ENCODE measurements around the gene CANT1.
"Not testable (repeated sequence)": the region's sequence is repeated elsewhere in the genome, so short reads cannot be mapped to it uniquely, and the experiment has no call there.

Gene CANT1

DNA sequence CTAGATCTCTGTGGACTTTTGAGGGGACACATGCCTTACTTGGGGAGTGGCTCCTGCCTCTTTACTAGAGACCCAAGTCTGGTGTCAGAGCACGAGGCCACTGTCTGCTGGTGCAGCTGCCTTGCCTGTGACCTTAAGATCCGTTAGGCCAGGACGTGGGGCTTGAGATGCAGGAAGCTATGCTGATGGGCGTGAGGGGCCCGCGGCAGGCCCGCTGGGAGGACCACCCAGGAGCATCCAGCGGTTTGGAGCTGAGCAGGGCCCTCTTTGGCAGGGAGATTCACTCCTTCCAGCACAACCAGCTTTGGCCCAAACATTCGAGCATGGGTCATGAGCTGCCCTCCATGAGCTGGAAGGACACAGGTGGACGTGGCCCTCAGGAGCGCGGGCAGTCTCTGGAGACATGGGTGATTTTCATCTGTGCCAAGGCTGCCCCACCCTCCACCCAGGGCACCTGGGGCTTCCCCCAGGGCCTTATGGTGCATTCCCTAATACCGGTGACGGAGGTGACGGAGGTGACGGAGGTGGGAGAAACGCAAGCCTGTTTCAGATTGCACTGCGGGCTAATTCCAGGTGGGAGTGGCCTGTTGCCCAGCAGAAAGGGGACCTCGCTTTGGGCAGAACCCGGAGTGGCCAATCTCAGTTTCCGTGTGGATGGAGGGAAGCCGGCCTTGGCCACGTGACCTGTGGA lies 42.5 kb downstream of the CANT1 start:
- Mint-ChIP-seq H3K4me1 (peaks cover 15% of the 10 kb centered on the region), H3K27me3 (peaks cover 10% of the 10 kb centered on the region), H3K36me3 (no peaks in the 10 kb centered on the region), H3K9me3 (no peaks in the 10 kb centered on the region), H3K27ac (peak overlapping the region; percentile 41), H3K4me3 (no peak overlapping the region)
- ATAC-seq (ENCODE audit: low read depth) (no peak), DNase-seq (ENCODE audit: low spot score in 2 of 2) (no peak)

- no peak overlapping the region for H3K27ac Mint-ChIP-seq
- H3K36me3 Mint-ChIP-seq: no peaks in the 10 kb centered on the region
- peaks cover 10% of the 10 kb centered on the region for H3K27me3 Mint-ChIP-seq
- no peak overlapping the region for H3K4me3 Mint-ChIP-seq
- DNase-seq (ENCODE audit: low spot score in 2 of 2): no peak
- ATAC-seq (ENCODE audit: low read depth): no peak
- peaks cover 14% of the 10 kb centered on the region for H3K4me1 Mint-ChIP-seq
- H3K9me3 Mint-ChIP-seq: no peaks in the 10 kb centered on the region
Measured at GRCh38 chr17:78966123-78966813, 43.3 kb downstream of the CANT1 start.

DNA sequence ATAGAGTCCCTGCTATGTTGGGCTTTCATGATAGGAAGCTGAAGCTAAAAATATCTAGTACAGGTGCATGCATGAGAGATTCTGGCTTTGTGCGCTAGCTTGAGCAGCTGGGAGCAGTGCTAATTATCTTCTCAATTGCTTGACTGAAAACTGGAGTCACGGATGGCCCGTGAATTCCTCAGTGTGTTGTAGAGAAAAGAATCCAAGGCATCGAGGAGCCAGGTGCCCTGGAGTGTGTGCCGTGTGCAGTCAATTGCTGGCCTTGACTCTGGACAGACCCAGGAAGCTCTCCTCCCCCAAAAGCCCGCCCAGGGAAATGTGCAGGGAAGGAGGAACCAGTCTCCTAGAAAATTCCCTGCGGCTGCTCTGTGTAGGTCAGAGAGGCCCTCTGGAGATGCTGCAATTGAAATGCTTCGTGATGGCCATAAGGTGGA lies 44.1 kb downstream of the CANT1 start:
- H3K4me1 Mint-ChIP-seq: peaks cover 11% of the 10 kb centered on the region
- ATAC-seq (ENCODE audit: low read depth): peak; percentile 54
- H3K4me3 Mint-ChIP-seq: peak overlapping the region; percentile 74
- H3K36me3 Mint-ChIP-seq: no peaks in the 10 kb centered on the region
- no peak overlapping the region for H3K27ac Mint-ChIP-seq
- no peaks in the 10 kb centered on the region for H3K9me3 Mint-ChIP-seq
- H3K27me3 Mint-ChIP-seq: peaks cover 8% of the 10 kb centered on the region
- no peak for DNase-seq (ENCODE audit: low spot score in 2 of 2)

- H3K27me3 Mint-ChIP-seq: peaks cover 7% of the 10 kb centered on the region
- no peak for ATAC-seq (ENCODE audit: low read depth)
- no peaks in the 10 kb centered on the region for H3K9me3 Mint-ChIP-seq
- no peaks in the 10 kb centered on the region for H3K36me3 Mint-ChIP-seq
- H3K4me3 Mint-ChIP-seq: no peak overlapping the region
- H3K4me1 Mint-ChIP-seq: peaks cover 11% of the 10 kb centered on the region
- H3K27ac Mint-ChIP-seq: no peak overlapping the region
- no peak for DNase-seq (ENCODE audit: low spot score in 2 of 2)
Measured at GRCh38 chr17:78963378-78963777, 46.2 kb downstream of the CANT1 start.

DNA sequence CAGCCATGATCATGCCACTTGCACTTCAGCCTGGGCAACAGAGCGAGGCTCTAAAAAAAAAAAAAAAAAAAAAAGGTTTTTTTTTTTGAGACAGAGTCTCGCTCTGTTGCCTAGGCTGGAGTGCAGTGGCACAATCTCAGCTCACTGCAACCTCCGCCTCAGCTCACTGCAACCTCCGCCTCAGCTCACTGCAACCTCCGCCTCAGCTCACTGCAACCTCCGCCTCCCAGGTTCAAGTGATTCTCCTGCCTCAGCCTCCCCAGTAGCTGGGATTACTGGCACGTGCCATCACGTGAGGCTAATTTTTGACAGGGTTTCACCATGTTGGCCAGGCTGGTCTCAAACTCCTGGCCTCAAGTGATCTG lies 46.6 kb downstream of the CANT1 start:
- H3K9me3 Mint-ChIP-seq; H3K36me3 Mint-ChIP-seq; H3K27ac Mint-ChIP-seq; H3K27me3 Mint-ChIP-seq; ATAC-seq (ENCODE audit: low read depth); DNase-seq (ENCODE audit: low spot score in 2 of 2); H3K4me3 Mint-ChIP-seq: not testable (repeated sequence)
- peaks cover 11% of the 10 kb centered on the region for H3K4me1 Mint-ChIP-seq

DNA sequence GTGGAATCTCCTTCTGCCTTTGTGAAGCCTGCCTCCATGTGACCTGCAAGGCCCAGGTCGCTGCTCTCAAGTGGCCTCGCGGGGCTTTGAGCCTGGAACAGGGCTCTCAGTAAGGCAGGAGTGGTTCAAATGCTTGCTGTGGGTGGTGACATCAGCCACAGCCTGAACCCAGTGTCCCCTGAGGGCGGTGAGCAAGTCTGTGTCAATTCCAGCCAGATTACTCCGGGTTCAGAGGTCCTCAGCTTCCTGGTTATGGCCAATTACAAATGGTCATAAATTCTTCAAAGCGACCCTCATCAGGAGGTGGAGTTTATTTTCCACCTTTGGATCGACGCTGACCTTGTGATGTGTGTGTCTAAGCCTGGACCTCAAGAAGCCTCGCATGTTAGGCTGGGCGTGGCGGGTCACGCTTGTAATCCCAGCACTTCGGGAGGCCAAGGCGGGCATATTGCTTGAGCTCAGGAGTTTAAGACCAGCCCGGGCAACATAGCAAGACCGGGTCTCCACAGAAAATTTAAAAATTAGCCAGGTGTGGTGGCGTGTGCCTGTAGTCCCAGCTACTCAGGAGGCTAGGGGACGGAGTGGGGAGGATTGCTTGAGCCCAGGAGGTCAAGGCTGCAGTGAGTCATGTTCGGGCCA lies 47.1 kb downstream of the CANT1 start:
- peaks cover 11% of the 10 kb centered on the region for H3K4me1 Mint-ChIP-seq
- no peak overlapping the region for H3K4me3 Mint-ChIP-seq
- ATAC-seq (ENCODE audit: low read depth) (no peak), DNase-seq (ENCODE audit: low spot score in 2 of 2) (no peak)
- H3K9me3 Mint-ChIP-seq: no peaks in the 10 kb centered on the region
- H3K27me3 Mint-ChIP-seq: peaks cover 3% of the 10 kb centered on the region
- H3K36me3 Mint-ChIP-seq: no peaks in the 10 kb centered on the region
- H3K27ac Mint-ChIP-seq: no peak overlapping the region

GRCh38 chr17:78961571-78961970 lies 48.0 kb downstream of the CANT1 start:
- H3K4me1 Mint-ChIP-seq: peaks cover 11% of the 10 kb centered on the region
- no peak overlapping the region for H3K4me3 Mint-ChIP-seq
- DNase-seq (ENCODE audit: low spot score in 2 of 2) (no peak), ATAC-seq (ENCODE audit: low read depth) (no peak)
- no peak overlapping the region for H3K27ac Mint-ChIP-seq
- peaks cover 5% of the 10 kb centered on the region for H3K27me3 Mint-ChIP-seq
- H3K36me3 Mint-ChIP-seq: no peaks in the 10 kb centered on the region
- H3K9me3 Mint-ChIP-seq: no peaks in the 10 kb centered on the region

GRCh38 chr17:78960928-78961327 lies 48.6 kb downstream of the CANT1 start:
- DNase-seq (ENCODE audit: low spot score in 2 of 2): no peak
- Mint-ChIP-seq H3K4me3 (no peak overlapping the region), H3K36me3 (no peaks in the 10 kb centered on the region)

DNA sequence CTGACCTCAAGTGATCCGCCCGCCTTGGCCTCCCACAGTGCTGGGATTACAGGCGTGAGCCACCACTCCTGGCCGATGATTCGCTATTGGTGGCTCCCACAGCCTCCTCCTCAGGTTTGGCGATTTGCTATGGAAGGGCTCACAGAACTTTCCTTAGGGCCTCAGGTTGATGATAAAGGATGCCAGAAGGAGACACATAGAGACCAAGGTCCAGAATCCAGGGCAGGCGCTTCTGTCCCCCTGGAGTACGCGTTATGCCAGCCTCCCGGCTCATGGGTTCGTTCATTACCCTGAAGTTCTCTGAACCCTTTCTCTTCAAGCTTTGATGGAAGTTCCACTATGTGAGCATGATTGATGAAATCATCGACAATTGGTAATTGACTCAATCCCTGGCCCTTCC lies 49.8 kb downstream of the CANT1 start:
- DNase-seq (ENCODE audit: low spot score in 2 of 2): no peak
- no peak for ATAC-seq (ENCODE audit: low read depth)
- Mint-ChIP-seq H3K9me3 (no peaks in the 10 kb centered on the region), H3K4me3 (no peak overlapping the region), H3K4me1 (peaks cover 3% of the 10 kb centered on the region), H3K36me3 (no peaks in the 10 kb centered on the region), H3K27ac (no peak overlapping the region), H3K27me3 (peaks cover 7% of the 10 kb centered on the region)

More at GRCh38 chr17:78960928-78961327, 48.6 kb downstream of the CANT1 start:
- H3K4me1 Mint-ChIP-seq: peaks cover 11% of the 10 kb centered on the region
- H3K9me3 Mint-ChIP-seq: no peaks in the 10 kb centered on the region
- no peak overlapping the region for H3K27ac Mint-ChIP-seq
- peaks cover 6% of the 10 kb centered on the region for H3K27me3 Mint-ChIP-seq
- ATAC-seq (ENCODE audit: low read depth): no peak

- no peak overlapping the region for H3K4me3 Mint-ChIP-seq
- no peak overlapping the region for H3K27ac Mint-ChIP-seq
- no peaks in the 10 kb centered on the region for H3K9me3 Mint-ChIP-seq
- ATAC-seq (ENCODE audit: low read depth) (no peak), DNase-seq (ENCODE audit: low spot score in 2 of 2) (no peak)
- no peaks in the 10 kb centered on the region for H3K36me3 Mint-ChIP-seq
- peaks cover 7% of the 10 kb centered on the region for H3K27me3 Mint-ChIP-seq
- H3K4me1 Mint-ChIP-seq: no peaks in the 10 kb centered on the region
Measured at GRCh38 chr17:78958641-78959127, 50.9 kb downstream of the CANT1 start.

GRCh38 chr17:78957128-78957527 lies 52.4 kb downstream of the CANT1 start:
- peaks cover 9% of the 10 kb centered on the region for H3K27me3 Mint-ChIP-seq
- H3K9me3 Mint-ChIP-seq: no peaks in the 10 kb centered on the region
- H3K36me3 Mint-ChIP-seq: no peaks in the 10 kb centered on the region
- DNase-seq (ENCODE audit: low spot score in 2 of 2): no peak
- no peaks in the 10 kb centered on the region for H3K4me1 Mint-ChIP-seq
- no peak for ATAC-seq (ENCODE audit: low read depth)
- H3K27ac Mint-ChIP-seq: no peak overlapping the region
- H3K4me3 Mint-ChIP-seq: no peak overlapping the region

DNA sequence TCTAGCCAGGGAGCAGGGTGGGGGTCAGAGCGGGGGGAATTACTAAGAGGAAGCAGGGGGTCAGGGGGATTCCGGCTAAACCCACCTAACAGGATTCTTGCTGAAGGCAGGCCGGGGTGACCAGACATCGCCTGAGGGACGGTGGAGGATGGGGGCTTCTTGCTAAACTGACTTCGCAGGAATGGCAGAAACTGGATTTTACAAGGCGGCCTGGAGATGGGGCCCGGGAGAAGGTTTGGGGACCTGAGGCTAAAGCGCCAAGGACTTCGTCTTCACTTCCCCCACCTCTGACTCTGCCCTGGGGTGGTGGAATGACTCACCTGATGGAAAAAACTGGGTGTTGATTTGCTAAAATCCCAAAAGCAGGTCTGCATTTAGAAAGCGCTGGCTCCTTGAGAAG lies 53.3 kb downstream of the CANT1 start:
- Mint-ChIP-seq H3K36me3 (peaks cover under 1% of the 10 kb centered on the region), H3K27me3 (peaks cover 9% of the 10 kb centered on the region), H3K4me3 (no peak overlapping the region), H3K4me1 (no peaks in the 10 kb centered on the region), H3K27ac (no peak overlapping the region), H3K9me3 (no peaks in the 10 kb centered on the region)
- ATAC-seq (ENCODE audit: low read depth) (no peak), DNase-seq (ENCODE audit: low spot score in 2 of 2) (no peak)

GRCh38 chr17:78954684-78955083 lies 54.9 kb downstream of the CANT1 start:
- no peak for ATAC-seq (ENCODE audit: low read depth)
- Mint-ChIP-seq H3K4me1 (no peaks in the 10 kb centered on the region), H3K36me3 (peaks cover 3% of the 10 kb centered on the region), H3K9me3 (peaks cover 1% of the 10 kb centered on the region), H3K27me3 (peaks cover 11% of the 10 kb centered on the region), H3K27ac (no peak overlapping the region), H3K4me3 (no peak overlapping the region)
- DNase-seq (ENCODE audit: low spot score in 2 of 2): no peak

Measured in memory B cell (primary cell).